GM12801 (cell line): ENCODE data around the gene ABHD17C.

Source experiments
- TF ChIP-seq, protein P1 (sequence below): IDR thresholded peaks from one replicate; pipeline ENCODE4 v1.5.1; 2011; ENCODE audit warnings: control low read depth; ENCODE audit not compliant: insufficient read length; ENCODE audit errors: extremely low read depth

The ABHD17C gene

DNA sequence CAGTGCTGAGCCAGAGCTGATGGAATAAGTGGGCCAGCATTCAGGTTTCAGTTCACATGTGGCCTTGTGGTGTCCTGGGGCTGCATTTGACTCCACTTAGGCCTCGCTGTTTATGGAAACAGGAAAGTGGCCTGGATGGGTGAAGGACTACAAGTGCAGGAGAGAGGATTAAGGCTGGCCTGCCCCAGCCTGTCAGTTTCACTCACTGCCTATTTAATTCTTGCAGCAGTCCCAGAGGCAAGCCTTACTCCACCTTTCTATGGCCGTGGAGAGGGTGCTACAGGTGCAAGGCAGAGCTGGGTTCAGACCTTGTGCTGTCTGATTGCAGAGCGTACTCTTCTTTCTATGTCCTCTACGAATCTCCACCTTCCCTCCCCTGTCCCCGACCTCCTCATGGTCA is 37.7 kb downstream of the ABHD17C start:
- TF ChIP-seq, protein P1, sequence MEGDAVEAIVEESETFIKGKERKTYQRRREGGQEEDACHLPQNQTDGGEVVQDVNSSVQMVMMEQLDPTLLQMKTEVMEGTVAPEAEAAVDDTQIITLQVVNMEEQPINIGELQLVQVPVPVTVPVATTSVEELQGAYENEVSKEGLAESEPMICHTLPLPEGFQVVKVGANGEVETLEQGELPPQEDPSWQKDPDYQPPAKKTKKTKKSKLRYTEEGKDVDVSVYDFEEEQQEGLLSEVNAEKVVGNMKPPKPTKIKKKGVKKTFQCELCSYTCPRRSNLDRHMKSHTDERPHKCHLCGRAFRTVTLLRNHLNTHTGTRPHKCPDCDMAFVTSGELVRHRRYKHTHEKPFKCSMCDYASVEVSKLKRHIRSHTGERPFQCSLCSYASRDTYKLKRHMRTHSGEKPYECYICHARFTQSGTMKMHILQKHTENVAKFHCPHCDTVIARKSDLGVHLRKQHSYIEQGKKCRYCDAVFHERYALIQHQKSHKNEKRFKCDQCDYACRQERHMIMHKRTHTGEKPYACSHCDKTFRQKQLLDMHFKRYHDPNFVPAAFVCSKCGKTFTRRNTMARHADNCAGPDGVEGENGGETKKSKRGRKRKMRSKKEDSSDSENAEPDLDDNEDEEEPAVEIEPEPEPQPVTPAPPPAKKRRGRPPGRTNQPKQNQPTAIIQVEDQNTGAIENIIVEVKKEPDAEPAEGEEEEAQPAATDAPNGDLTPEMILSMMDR, result no peak

DNA sequence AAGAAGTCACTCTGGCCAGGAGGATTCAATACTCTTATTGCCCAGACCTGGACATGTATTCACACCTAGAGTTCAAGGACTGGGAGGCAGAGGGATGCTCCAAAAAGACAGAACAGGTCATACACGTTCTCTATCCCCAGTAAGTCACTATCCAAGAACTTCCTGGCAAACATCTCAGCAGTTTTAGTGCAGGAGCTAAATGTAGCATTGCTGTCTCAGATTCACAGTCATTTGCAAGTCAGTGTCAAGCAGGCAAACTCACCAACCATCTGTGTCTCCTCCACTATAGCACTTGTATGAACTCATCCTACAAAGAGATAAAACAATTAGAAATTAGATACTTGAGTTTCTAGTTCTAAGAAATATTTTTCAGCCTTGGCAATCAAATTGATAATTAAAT is 38.4 kb downstream of the ABHD17C start:
- TF ChIP-seq, protein P1, result no peak

DNA sequence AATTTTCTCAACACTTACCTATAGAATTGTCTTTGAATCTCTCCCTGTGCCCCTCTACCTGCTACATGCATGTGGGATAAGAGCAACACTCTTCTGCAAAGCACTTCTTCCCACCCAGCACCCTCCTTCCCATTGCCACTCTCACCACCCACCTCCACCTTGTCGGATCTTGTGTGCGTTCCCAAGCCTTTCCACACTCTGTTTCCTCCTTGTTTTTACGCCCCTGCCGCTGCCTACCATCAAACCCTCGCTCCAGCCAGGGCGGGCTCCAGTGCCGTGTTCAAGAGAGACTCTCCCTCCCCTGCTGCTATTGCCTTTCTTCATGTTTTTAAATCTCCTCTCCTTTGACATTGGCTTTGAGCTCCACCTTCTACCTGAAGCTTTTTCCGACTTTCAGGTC is 40.2 kb downstream of the ABHD17C start:
- TF ChIP-seq, protein P1, result no peak

DNA sequence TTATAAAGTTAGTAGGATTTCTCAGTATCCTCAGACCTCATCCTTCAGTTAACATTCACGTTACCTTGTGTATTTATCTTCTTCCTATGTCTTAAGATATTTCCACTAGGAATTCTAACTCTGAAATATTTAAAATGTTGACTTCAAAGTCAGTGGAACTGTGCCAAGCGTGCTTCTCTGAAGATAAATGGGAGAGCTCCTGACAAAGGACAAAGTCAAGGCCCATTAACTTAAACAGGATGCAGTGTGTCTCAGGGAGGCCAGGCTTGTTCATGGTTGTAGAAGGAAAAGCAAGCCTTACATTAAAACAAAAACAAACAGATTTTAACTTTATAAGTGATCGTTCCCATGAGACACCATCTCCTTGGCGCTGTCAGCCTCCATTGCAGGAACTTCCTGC is 41.5 kb downstream of the ABHD17C start:
- TF ChIP-seq, protein P1, result no peak

GRCh38 chr15:80739919-80740318 is 44.8 kb downstream of the ABHD17C start:
- TF ChIP-seq, protein P1, result no peak

DNA sequence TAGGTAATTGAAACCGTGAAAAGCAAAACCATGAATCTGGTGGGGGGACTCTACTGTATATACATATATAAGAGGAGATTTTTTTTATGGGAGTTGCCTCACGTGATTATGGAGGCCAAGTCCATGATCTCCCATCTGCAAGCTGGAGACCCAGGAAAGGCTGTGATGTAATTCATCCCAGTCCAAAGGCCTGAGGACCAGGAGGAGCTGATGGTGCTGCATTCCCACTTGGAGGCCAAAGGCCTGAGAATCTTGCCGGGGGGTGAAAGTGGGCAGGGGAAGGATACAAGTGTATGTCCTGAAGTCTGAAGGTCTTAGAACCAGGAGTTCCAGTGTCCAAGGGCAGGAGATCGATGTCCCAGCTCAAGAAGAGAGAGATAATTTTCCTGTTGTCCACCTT is 47.0 kb downstream of the ABHD17C start:
- TF ChIP-seq, protein P1, result no peak

GRCh38 chr15:80743189-80743833 is 48.2 kb downstream of the ABHD17C start:
- TF ChIP-seq, protein P1, result no peak
